ENCODE data around the gene SEC14L1.
"Not testable (repeated sequence)": the region's sequence is repeated elsewhere in the genome, so short reads cannot be mapped to it uniquely, and the experiment has no call there.

SEC14L1 gene

DNA sequence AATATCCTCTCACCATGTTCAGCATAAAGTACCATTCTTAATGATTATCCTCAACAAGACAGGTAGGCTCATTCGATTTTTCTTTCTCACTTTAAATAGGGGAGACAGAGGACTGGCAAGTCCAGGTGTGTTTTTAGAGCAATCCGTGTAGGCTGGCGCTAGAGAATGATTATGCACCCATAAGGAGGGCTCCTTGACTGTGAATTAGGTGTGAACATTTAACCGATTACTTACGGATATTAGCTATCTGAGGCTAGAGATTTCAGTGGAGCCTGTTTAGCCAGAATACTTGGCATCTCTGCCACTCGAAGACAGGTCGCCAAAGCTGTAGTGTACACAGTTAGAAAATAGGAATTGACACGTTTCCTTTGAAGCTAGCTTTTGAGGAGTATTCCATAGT is 1.9 kb downstream of the SEC14L1 start:
- DNase-seq: peak in 1 of 14 donors; percentile 30

DNA sequence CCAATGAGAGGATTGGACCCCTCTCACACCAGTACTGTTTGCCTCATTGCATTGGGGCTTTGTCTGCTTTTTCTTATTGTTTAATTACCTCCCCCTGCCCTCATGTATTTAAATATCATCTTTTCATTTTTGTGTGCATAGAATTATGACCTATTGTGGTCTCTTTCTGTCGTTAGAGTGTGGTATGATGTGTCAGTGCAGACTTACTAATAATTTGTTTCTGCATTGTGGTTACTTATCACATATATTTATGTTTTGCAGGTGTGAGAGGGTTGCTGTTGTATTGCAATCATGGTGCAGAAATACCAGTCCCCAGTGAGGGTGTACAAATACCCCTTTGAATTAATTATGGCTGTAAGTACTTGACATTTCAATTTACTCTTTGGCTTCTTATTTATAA is 2.5 kb downstream of the SEC14L1 start:
- no peak for DNase-seq

DNA sequence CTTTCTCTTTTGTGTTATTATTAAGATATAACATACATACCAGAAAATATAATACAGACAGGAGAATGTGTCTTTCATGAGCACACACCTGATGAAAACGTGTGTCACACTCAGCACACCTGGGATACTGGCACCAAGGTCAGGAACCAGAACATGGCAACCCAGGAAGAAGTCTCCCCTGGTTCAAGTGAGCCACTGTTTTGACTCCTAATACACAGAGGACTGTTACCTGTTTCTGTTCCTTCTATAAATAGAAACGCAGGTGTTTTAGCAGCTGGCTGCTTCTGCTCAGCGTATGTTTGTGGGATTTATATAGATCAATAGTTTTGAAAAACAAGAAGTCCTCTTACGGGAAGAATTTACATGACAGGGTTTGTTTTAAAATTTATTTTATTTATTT is 3.5 kb downstream of the SEC14L1 start:
- no peak for DNase-seq

DNA sequence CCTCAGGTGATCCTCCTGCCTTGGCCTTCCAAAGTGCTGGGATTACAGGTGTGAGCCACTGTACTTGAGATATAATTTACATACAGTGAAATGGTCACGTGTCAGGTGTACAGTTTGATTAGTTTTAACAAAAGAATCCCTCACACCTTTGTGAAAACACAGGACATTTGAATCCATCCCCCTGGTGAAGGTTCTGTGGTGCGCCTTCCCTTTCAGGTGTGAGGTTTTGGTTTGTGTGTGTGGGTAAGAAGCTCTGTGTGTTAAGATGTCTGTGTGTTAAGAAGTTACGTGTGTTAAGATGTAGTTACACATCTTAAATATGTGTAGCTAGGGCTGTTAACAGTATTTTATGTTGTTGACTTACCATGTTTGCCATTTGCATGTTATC is 4.4 kb downstream of the SEC14L1 start:
- no peak for DNase-seq

DNA sequence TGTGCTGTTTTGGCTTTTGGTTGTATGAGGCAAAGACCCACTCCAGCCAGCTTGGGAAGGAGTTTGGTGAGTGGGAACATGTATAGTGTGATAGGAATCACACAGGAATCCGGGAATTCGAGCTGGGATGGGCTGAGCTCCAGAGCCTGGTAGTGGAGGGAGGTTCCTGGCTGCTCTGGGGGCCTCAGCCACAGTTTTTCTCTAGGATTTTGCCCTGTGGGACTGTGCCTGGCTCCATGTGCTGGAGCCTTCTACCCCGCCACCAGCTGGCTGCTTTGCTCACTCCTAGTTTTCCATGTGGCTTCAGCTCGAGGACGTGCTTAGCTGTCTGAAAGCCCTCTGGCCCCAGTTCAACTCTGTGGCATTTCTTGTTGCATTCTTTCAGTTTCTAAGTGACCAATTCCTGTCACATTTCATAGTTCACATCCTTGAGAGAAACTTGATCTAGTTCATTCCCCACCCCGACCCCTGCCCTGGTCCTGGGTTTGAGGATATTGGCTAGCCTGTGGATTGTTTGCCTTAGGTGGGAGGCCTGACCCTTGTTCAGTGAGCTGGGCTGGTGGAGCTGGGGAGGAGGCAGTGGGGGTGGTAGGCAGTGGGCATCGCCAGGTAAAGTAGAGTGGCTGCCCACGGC is 5.0 kb downstream of the SEC14L1 start:
- DNase-seq: peak in 10 of 14 donors; percentile 23 to 69 (median 44)

DNA sequence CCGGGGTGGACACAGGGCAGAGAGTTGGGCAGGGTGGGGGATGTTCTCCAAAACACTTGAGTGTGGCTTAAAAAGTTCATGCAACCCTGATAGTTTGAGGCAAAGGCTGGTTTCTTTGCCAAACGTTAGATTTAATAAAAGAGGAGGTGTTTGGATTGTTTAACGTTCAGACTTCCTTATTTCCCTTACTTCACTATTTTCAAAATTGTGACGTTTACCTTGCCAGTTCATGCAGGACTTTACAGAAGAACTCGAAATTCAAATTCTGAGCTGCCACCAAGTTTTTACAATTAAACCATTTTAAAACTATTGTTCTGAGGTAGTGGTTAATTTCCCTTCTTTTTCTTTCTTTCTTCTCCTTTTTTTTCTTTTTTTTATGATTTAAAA is 5.5 kb downstream of the SEC14L1 start:
- no peak for DNase-seq

DNA sequence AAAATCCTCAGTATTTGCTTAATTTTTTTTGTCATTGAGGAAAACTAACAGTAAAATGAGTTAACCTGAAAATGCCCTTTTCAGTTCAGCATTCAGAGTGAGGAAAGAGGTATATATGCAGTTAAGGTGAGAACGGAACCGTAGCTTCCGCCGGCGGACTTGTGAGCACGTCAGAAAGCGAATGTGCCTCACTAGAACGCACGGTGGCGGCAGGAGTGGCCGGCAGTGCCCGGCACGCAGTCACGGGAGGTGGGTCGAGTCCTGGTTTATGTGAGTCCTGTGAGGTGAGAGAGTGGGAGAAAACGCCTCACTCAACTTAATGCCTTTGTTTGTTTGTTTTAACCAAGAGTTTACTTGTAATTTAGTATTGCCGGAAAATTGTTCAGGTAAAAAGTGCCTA is 6.1 kb downstream of the SEC14L1 start:
- peak in 1 of 14 donors; percentile 64 for DNase-seq

DNA sequence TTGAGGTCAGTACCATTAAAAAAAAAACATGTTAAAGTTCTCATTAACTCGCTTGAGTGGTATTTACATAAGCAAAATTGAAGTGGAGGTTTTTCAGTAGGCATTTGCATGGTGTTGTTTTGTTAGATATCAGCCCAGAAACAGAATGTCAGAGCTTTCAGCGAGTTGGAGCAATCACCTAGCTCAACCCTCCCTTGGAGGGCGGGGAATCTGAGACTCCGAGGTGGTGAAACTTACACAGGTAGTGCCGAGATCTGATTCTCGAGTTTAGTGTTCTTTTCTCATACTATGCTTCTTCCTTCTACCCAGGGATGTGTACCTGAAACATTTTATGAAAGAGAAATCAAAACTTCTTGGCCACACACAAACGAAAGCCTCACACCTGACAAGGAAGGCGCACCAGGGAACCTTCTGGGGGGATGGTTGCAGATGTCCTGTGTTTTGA is 6.6 kb downstream of the SEC14L1 start:
- peak in 1 of 14 donors; percentile 47 for DNase-seq

DNA sequence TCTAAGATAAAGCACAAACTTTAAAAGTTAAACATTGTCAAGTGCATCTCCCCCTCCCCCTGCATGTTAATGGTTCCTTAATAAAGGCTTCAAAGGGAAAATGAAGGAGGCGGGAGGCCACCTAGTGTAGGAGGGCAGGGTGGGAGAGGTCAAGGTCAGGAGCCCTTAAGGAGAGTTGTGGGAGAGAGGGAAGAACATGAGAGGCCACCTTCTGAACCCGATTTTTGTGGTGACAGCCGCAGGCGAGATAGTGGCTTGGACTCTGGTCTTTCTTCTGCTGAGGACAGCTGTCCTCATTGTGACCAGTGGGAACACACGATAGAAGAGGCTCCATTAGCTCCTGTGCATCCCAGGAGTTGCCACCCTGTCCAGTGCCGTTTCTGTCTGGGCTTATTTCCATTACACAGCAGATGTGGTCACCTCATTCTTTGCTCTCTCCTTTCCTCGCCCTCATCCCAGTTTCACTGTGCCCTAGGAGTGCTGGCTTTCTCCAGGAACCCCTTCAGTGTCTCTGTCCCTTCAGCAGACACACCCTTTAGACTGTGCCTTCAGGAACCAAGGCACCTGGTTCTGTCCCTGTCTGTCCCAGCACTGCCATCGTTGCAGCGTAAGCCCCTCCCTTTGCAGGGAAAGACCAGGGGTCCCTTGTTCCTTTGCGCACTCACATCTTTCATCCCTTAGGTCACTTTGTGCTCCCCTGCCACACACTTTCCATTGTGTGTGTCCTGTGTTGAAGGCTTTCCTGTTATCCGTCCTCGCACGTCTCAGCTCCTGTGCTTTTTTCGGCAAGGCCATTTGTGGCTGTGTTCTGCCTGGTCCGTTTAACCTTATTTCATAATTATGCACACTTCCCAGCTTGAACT is 7.5 kb downstream of the SEC14L1 start:
- DNase-seq: peak in 1 of 14 donors; percentile 56

DNA sequence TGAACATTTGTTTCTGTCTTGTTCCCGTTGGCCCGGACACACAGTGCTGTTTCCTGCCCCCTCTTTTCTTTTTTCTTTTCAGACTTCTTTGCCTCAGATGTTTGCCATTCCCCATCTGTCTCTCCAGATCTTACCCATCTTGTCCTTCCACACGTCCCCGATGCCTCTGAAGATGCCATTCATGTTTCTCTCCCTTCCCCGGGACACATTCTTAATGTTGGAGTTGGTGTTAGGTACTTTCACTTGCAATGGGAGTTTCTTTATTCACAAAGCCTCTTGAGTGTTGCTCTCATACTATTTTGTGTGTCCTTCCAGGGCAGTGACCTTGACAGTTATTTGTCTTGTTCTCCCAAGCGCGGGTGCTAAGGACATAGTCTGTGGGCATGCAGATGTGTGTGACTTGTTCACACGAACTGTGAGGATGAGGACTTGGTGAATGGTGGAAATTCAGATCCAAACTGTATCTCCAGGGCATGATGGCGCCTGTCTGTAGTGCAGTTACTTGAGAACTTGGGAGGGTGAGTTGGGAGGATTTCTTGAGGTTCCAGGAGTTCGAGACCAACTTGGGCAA is 8.3 kb downstream of the SEC14L1 start:
- DNase-seq: no peak

DNA sequence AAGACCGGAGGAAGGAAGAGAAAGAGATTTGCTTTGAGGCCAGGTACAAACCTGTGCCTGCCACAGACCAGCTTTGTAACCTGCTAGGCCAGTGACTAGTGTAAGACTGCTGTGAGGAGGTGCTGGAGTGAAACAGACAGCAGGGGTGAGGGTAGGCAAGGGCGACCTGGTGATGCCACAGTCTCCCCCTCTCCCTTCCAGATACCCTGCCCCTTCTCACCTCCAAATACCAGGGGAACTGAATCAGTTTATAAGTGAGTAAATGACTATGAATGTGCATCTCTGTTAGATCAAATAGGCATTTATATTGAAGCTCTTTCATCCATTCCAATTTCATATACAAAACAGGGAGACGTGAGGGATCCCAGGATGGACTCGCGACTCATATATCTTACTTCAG is 9.4 kb downstream of the SEC14L1 start:
- peak in 1 of 14 donors; percentile 32 for DNase-seq

DNA sequence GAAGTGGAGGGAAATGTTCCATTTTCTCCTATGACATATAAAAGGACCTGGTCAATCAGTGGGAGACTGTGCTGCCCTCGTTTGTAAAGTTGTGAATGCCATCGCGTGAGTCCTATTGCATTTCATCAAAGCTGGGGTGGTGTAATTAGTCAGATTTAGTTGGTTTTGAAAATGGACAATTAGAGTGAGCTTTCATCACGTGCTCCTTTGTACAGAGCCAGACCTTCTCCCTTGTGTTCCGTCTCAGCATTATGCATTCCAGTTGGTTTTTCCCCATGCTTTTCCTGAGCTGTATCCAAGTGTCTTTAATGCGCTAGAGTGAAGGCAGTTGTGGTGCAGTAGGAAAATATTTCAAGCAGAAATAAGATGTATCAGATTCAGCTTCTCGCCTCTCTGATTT is 10.4 kb downstream of the SEC14L1 start:
- peak in 1 of 14 donors; percentile 61 for DNase-seq

DNA sequence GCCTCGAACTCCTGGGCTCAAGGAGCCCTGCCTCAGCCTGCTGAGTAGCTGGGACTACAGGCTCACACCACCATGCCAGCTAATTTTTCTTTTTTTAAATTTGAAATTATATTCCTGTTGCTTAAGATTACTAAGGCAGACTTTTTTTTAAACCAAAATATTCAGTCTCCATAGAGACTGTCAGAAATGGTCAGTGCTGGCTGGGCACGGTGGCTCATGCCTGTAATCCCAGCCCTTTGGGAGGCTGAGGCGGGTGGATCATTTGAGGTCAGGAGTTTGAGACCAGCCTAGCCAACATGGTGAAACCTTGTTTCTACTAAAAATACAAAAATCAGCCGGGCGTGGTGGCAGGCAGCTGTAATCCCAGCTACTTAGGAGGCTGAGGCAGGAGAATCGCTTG is 11.3 kb downstream of the SEC14L1 start:
- DNase-seq: not testable (repeated sequence)

DNA sequence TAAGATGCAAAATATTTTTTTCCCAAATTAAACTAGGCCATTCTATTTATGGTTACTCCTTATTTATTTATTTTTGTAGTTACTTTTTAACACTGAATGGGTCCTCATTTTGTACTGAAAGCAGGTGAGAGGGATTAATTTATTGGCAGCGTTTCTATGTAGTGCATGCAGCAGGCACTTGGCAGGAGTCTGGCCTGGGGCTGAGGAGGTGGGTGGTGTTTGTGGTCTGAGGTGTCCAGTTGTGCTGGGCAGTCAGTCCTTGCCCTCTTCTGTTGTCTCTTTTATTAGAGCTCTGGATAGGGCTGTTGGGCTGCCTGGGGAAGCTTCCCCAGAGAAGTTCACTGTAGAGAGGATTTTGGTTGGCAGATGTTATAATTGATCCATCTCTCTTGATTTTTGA is 12.7 kb downstream of the SEC14L1 start:
- DNase-seq: peak in 1 of 14 donors; percentile 52

DNA sequence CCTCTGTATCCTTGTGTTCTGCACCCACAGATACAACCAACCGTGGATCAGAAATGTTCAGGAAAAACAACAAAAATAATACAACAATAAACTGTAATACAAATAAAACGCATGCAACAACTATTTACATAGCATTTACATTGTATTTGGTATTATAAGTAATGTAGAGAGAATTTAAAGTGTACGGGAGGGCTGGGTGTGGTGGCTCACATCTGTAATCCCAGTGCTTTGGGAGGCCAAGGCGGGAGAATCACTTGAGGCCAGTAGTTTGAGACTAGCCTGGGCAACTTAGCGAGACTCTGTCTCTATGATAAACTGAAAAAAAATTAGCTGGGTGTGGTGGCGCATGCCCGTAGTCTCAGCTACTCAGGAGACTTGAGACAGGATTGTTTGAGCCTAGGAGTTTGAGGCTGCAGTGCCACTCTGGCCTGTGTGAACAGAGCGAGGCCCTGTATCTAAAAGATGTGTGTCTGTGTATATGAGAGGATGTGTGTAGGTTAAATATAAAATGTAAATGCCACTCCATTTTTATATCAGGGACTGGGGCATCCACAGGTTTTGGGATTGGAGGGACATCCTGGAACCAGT is 13.3 kb downstream of the SEC14L1 start:
- peak in 1 of 14 donors; percentile 47 for DNase-seq

DNA sequence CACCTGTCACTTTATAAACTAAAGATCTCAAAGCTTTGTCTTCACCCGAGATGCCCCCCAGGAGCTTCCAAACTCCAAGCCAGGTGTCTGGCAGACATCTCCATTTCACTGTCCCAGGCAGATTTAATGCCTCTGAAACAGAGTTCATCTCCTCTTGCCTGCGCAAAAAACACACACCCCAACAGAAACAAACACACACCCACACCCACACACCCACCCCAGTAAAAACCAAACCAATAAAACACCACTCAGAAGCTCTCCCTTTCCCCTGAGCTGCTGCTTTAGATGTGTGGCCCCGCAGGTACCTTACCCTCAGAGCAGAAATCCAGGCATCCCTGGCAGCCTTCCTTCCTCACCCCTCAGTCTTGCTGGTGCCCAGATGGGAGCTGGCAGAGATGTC is 14.4 kb downstream of the SEC14L1 start:
- peak in 1 of 14 donors; percentile 38 for DNase-seq

DNA sequence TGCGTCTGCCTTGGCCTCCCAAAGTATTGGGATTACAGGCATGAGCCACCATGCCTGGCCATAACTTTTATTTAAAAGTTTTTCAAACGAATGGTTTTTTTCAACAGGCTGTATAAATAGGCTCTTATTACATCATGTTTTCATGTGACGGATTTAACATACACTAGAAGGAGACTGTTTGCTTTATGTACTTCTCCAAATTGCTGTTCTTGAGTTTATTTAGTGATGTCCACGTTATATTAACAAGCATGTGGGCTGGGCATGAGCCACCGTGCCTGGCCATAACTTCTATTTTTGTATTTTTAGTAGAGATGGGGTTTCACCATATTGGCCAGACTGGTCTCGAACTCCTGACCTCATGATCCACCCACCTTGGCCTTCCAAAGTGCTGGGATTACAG is 17.0 kb downstream of the SEC14L1 start:
- DNase-seq: not testable (repeated sequence)

DNA sequence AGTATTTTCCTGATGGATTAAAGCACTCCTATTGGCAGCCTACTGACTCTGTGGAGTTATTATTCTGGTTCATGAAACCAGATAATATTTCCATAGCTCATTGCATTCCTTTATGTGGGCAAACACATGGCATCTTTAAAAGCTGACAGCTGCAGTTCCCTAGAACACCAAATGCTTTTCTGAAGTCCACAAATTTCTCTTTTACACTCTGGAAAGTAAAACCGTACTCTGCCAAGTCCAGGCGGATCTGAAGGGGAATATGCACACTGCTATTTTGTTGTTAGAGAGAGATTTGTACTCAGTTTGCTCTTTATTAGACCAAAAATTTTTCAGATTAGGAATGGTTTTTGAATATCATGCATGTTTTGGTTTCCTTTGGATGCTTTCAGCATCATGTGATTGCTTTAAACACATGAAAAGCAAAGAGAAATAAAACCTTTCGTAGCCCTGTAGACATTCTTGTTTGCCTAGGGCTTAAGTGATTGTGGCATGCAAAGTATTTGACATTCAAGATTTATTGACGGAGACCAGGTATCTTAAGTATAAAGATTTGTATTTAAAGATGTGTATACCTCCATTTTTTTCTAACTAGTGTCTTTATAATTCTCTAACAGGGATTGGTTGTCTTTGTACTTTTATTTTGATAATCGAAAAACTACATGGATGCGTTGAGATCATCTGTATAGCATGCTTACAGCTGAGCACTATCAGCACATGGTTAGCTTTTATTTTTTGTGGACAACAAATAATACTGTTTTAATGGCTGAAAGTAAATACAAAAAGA is 19.5 kb downstream of the SEC14L1 start:
- DNase-seq: peak in 1 of 14 donors; percentile 66

DNA sequence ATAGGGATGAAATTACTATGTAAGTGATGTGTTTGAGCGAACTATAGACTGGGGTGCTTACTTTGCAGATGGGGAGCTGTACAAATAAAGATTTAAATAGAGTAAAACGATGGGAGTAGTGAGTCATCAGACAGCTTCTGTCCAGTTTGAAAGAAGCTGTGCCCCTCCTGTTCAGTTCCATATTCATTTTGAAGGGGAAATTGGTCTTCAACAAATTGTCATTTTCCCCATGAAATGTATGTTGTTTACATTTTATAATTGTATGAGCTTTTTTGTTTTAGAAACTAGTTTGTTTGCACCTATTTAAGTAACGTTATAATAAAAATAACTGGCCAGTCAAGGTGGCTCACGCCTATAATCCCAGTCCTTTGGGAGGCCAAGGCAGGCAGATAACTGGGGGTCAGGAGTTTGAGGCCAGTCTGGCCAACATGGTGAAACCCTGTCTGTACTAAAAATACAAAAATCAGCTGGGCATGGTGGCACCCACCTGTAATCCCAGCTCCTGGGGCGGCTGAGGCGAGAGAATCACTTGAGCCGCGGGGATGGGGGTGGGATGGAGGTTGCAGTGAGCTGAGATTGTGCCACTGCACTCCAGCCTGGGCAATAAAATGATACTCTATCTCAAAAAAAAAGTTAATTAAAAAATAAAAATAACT is 20.2 kb downstream of the SEC14L1 start:
- no peak for DNase-seq

DNA sequence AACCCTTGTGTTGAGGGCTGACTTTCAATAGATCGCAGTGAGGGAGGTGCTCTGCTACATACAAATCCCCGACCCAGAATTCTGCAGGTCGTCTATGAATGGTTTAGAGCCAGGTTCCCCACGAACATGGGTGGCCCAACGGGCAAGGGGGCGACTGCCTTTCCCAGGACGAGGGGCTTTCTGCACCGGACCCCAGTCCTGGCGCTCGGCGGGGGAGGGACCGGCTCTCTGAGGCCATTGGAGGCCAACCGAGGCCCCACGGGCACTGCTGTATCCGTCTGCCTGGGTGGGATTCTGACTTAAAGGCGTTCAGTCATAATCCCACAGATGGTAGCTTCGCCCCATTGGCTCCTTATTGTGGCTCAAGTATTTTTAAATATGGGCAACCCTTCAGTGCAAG is 21.2 kb downstream of the SEC14L1 start:
- no peak for DNase-seq

DNA sequence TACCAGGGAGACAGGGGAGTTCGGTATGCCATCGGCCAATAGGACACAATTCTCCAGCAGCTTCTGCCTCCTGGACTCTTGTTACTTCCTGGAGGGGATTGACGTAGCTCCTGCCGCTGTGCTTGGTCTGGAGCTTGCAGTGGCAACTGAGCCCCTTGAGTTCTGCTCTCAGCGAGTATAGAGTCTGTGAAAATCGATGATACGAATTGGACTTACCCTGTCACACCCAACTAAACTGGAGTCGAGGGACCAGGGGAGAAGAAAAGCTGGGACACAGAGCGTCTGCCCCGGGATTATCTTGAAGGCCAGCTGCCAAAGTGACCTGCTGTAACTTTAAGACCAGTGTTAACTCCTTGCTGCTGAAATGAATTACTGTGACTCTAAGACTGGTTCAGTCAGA is 22.2 kb downstream of the SEC14L1 start:
- peak in 2 of 14 donors; percentile 13 to 35 for DNase-seq

Measured in C1 segment of cervical spinal cord (tissue), 14 donors.